NCI-H1436 treated with DMSO at 0.1 percent for 48 hours (cell line): ENCODE results near the gene CIB1.

Source experiments
- DNase-seq: peaks from one replicate; lab custom pipeline; 2025; lab: John Stamatoyannopoulos, UW

The CIB1 gene

DNA sequence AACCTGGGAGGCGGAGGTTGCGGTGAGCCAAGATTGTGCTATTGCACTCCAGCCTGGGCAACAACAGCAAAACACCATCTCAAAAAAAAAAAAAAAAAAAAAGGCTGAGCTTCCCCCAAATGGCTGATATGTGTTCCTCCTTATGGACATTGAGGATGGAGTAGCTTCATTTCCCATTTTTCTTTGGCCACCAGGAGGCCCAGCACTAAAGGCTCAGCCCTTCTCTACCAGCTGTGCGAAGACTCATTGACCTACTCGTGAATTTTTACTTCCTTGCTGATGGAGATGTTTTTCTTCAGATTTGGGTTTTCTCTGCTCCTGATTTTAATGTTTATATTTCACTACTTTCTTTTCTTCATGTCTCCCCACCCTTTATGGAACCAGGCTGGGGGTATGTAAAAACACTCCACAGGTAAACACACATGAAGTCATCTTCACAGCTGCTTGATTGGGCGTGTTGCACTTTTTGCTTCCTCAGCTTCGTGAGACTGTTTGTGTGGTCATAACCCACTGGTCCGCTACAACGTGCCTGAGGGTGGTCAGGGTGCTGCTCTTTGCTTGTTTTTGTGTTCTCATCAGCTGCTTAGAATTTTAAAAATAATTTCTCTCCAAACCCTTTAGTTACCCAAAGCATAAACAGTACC is 19.1 kb downstream of the CIB1 start:
- DNase-seq = no peak

DNA sequence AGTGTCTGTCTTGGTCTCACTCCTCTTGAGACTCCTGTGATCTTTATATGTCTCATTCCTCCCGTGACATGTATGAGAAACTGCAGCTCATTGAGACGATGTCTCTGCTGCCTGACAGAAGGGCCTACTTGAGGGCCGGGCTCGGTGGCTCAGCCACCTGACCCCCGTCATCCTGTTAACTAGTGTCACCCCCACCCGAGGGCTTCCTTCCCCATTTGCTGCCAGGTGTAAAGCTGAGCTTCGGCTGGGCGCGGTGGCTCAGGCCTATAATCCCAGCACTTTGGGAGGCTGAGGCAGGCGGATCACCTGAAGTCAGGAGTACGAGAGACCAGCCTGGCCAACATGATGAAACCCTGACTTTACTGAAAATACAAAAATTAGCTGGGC is 19.9 kb downstream of the CIB1 start:
- DNase-seq = no peak

DNA sequence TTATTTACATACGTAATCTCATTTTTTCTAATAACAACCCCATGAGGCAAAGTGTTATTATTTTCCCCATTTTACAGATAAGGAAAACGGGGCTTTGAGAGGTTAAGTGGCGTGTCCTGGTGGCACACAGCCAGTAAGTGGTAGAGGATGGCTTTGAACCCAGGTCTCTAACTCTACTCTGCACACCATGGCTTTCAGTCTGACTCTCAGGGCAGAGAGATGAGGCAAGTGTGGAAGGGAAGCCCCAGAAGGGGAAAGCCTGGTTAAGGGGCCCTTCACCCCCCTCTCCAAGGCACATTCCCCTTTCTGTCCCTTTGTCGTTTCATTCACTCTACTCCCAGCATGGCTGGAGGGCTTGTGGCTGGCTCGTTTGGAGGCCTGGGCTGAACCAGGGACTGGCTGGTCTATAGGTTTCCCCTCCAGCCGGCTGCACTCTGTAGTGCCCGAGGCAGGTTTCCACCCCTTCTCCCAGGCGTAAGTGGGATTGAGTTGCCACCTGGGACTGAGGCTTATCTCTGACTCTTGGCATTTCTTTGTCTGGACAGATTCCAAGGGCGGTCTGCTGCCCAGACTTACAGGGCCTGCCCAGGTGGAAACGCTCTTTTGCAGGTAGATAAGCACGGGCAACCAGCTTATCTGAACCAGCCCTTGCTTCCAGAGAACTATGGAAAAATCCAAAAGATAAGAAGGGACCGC is 20.5 kb downstream of the CIB1 start:
- DNase-seq = no peak

DNA sequence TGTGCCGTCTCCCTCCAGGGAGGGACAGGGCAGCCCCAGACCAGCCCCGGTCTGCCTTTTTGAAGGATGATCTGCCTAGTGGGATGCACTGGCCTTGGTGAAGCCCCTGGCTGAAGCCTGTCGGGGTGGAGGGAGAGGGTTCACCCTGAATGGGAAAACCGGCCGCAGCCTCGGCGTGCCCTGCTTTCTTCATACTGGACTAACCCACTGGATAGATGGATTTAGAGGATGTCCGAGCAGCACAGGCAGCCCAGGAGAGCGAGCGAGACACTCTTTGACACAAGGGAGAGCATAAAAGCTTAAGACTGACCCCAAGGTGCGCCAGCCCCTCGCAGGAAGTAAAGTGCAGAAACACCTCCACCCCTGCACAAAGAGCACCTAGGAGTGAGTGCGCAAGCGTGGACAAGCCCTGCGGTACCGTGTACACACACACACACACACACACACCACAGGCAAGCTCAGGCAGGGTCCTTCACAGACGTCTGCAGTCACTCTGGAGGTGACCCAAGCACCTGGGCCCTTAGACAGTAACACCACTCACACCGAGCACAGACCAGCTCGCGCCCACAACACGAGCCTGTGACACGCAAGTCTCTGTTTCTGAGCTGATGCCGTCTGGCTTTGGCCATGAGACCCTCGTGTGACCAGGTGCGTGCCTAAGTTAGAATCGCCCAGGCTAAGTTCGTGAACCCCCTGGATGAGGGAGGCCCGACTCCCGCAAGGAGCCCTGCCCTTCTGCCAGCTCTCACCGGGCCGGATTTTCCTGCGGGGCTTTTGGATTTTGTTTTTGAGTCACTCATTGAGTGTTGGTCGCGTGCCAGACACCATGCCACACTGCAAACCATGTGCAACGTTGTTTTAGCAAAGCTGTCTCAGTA is 21.3 kb downstream of the CIB1 start:
- no peak for DNase-seq

DNA sequence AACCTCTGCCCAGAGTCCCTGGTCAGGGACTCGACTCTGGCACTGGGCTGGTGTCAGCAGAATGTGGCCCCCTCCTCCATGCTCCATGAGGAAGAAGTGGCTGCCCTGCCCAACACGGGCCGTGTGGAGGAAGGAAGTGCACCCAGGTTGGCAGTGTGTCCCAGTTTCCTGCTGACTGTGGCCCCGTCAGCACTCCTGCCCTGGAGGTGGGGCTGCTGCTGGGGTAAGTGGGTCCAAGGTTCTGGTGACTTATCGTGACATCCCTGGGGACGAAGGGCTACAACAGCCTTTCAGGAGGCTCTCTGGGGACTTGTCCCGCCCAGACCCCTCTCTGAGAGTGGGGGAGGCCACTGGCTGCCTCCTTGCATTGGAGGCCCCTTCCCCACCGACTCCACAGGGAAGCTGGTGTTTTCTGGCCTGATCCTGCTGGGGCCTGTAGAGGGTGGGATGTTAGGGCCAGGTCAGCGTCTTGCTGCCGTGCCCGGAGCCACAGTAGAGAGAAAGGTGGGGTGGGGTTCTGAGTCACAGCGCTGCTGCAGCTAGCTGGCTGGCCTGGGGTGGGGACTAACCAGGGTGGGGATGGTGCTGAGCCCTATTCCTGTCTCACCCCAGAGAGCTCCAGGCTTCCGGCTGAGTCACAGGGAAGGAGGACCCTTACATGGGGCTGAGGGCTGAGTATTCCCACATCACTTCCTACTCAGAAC is 22.1 kb downstream of the CIB1 start:
- DNase-seq = no peak

DNA sequence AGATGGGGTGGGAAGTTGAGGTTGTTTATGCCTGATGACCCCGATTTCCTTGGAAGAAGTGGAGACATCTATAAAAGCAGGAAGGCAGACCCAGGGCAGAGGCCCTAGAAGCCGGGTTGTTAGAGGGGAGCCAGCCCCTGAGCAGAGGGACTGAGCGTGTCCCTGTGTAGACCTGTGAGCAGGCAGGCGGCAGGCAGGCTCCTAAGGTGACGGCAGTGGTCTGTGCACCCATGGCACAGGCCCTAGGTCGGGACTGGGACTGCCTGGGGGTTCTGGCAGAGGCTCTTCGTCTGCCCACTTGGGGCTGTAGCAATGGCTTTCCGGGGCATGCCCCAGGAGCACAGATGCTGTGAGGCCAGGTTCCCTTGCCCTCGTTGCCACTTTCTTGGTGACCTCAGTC is 22.7 kb downstream of the CIB1 start:
- no peak for DNase-seq

DNA sequence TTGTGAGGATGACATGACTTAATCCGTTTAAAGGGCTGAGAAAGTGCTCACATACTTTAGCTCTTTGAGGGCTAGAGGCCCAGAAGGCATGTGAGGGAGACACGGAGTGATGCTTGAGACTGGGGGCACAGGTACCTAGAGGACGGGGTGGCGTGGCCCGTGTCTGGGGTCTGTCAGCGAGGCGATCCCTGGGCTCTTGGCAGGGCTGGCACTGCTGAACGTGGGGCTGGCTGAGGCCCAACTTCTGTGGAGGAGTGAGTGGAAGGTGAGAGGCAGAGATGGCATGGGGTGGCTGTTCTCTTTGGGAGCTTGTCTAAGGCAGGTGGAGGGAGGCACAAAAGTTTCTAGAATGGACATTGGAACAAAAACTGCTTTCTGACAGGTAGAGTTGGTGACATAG is 23.1 kb downstream of the CIB1 start:
- no peak for DNase-seq

DNA sequence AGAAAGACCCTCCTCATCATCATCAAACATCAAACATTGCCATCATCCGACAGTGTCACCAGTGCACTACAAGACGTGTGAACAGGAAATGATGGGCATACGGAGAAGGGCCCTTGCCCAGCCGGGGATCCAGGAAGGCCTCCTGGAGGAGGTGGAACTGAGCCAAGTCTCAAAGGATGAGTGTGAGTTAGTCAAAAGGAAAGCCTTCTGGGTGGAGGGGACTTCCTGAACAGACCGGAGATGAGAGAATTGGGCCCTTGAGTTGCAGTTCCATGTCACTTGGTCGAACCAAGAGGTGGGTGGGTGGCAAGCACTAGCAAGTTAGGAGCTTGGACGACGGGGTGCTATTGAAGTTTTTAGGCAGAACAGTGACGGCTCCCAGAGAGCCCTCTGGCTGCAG is 24.1 kb downstream of the CIB1 start:
- no peak for DNase-seq

DNA sequence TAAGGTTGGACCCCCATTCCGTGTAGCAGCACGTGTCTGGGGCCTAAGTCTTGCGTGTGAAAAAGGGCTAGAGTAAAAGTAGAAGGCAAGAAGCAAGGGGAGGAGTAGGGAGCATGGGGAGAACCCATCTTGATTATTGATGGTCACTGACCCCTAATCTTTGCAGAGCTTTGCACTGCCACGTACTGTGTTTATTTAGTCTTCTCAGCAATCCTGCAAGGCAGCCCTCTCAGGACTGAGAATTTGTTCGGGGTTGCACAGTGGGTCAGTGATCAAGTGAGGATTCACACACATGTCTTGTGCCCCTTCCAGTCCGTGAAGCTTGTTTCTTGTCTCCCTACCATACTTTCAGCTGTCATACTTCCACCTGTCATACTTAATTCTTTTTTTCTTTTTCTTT is 25.4 kb downstream of the CIB1 start:
- DNase-seq = no peak

DNA sequence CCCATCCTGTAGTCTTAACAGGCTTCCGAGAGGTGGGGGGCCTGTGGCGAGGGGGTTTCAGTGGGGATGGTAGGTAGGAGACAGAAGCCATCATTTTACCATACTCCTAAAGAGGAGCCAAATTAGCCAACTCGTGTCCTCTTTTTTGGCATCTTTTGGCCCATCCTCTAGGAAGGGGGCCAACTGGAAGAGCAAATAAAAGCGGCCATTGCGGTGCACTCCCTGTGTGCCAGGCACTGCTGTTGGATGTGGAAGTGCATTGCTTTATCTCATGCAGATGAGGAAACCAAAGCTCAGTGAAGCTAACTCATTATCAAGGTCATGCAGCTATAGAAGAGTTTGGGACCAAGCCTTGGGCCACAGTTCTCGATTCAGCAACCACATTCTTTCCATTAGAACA is 26.5 kb downstream of the CIB1 start:
- no peak for DNase-seq

DNA sequence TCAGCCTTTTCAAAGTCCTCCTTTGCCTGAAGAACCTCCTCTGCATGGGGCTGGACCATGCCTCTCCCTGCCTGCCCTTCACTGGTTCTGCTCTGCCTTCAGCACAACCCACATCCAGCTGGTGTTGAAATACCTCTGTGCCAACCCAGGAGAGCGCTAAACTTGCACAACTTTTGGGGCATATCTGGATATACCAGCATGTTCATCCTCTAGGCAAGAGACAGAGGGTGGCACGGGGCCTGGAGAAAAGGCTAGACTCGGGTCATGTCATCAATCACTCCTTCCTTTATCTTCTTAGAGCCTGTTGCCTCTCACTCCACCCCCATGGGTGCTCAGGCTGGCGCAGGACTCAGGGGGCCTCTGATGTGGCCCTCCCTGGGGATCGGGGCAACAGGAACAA is 27.9 kb downstream of the CIB1 start:
- DNase-seq = no peak

DNA sequence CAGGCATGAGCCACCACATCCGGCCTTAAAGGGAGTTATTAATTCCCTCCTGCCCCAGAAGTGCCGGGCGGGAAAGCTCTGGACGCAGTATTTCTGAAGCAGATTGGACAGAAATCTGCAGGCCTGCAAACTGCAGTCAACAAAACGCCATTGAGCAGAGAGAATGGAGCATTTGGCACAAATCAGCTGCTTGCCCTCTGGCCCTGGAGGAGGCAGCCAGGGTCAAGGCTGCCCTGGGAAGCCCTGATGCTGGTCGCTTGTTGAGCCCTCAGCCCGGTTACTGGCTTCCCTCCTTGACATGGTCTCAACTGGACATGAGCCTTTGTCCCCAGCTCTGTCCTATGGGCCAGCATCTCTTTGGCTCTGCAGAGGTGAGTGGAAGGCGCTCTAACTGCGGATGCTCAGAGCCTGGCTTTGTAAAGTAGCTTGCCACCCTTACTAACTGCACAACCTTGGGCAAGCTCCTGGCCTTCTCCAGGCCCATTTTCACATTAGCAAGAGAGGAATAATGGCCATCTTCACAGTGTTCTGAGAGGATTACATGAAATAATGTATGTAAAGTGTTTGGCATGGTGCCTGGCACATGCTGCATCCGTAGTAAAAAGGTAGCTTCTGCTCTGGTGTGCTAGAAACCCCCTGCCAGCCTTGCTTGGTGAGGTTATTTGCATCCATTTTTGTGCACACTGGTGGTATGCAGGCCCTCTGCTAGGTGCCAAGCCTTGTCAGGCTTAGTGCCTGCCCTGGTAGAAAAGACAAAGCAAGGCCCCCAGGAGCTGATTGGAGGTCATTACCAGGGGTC is 28.5 kb downstream of the CIB1 start:
- DNase-seq = no peak

DNA sequence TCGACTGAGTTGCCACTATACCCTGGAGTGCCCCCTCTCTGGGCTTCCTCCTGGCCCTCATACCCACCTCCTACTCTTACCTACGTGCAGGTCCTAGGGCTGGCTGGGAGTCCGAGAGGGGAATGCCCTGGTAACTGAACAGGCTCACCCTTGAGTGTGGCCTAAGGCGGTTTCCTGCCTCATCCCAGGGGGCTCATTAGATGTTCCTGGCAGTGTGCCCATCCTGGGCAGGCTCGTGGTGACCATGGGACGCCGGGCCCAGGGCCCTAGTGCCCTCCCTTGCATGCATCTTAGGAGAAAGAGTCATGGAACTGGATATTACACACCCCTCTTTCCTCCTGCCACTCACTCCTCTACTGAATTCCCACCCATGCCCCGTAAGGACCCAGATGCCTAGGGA is 29.8 kb downstream of the CIB1 start:
- DNase-seq = no peak

DNA sequence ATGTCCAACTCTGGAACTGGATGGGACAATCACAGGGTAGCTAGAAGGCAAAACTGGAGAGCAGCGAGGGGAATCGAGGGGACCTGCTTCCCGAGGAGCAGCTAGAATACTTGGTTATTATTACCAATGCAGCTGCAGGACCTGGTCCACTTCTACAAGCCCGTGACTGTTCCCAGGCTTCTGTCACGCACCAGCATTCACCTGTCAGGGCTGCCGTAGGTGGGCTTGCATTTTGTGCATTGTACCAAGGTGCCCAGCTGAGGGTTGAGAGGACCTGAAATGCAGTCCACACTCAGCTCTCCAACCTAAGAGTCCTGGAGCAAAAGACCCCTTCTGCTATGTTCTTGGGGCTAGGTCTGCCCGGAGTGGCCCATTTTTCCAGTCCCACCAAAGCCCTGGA is 30.3 kb downstream of the CIB1 start:
- DNase-seq = no peak

DNA sequence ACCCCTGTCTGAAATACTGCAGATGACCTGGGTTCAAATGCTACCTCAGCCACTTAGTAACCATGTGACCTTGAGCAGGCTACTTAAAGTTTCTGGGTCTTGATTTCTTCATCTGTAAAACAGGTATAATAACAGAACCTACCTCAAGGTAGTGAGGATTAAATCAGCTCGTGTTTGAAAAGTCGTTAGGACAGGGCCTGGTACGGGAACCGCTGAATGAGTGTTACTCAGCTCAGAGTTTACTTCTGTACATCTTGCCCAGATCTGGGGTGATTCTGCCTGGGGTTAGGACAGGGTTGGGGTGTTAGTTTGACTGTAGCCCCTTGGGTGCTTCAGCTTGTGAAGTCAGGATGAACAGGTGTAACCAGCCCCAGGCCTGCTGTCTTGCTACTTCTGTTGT is 30.8 kb downstream of the CIB1 start:
- no peak for DNase-seq

DNA sequence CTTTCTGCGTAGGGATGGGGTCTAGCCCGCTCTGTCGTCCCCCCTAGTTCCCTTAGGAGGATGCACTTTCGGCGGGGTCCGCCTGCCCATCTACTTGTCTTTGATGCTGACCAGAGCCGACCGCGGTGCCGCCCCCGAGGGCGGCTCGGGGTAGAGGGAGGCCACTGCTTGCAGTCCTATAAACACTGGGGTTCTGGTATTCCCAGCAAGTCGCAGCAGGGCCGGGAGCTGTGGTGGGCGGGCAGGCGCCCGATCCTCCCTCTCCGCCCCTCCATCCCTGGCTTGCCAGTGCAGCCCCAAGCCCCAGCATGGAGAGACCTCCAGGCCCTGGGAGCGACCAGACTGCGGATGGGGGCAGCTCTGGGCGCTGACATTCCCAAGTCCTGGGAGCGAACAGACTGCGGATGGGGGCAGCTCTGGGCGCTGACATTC is 31.8 kb downstream of the CIB1 start:
- no peak for DNase-seq

DNA sequence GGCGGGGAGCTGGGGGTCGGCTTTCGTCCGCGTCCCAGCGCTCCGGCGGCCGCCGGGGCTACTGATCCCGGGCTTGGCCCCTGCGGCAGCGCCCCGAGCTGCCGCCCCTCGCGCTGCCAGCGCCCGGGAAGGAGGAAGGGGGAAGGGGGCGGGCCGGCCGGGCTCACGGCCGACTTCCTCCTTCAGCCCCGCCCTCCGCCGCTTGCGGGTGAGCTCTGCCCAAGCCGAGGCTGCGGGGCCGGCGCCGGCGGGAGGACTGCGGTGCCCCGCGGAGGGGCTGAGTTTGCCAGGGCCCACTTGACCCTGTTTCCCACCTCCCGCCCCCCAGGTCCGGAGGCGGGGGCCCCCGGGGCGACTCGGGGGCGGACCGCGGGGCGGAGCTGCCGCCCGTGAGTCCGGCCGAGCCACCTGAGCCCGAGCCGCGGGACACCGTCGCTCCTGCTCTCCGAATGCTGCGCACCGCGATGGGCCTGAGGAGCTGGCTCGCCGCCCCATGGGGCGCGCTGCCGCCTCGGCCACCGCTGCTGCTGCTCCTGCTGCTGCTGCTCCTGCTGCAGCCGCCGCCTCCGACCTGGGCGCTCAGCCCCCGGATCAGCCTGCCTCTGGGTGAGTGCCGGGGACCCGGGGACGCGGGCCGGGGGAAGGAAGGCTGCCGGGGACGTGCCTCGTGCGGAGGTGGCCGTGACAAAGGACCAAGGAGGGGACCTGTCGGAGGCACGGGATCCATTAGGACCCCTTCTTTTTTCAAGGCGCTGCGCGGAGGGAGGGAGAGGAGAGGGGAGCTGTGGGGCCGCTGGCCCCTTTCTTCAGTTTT is 32.4 kb downstream of the CIB1 start, which contains the start of gene SEMA4B:
Gene SEMA4B (plus strand): TSS at position 201 of the 814 bp plus-strand sequence. CDS start 249 bp downstream, at position 450.
- DNase-seq = peak; percentile 38

DNA sequence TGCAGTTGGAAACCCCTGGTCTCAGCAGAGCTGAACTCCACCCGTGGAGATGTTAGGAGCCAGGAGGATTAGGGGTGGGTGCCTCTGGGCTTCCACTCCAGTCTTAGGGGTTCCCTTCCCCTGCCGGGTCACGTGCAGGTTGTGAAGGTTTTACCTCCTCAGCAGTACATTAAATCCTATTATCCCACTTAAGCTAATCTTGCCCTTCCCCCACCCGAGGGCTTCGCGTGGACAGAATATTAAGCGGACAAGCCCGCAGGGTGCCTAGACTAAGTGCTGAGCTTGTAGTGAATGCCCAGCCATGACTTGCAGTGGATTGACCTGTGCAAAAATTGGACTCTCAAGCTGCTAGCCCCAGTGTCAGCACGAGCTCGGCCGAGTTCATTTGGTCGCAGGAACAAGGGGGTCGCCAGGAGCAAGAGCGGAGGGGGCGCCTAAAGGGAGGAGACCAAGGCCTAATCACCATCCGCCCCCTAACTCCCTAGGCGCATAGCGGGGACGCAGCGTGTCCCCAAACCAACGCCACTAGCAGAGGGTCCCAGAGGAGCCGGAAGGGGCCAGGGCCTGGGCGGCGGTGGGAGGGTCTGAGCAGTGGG is 33.1 kb downstream of the CIB1 start:
- DNase-seq = no peak

DNA sequence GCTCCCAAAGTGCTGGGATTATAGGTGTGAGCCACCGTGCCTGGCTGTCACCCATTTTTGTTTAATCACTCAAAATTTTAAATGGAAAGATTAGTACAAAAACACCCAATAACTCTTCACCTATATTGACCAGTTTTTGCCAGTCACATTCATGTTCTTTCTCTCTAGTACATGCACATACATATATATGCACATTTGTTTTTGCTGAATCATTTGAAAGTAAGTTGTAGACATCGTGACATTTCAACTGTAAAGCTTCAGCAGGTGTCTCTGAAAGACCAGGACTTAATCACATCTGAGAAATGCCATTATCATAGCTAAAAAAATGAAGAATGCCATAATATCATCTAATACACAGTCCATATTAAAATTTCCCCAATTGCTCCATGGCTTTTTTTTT is 39.1 kb downstream of the CIB1 start:
- no peak for DNase-seq
